Measurements from ENCODE around the gene DIDO1.
A peak's percentile ranks its signal among the peaks of the same experiment; 100 is the strongest.
"Not testable (repeated sequence)": the region's sequence is repeated elsewhere in the genome, so short reads cannot be mapped to it uniquely, and the experiment has no call there.

Gene DIDO1

GRCh38 chr20:62874964-62875344 lies 51.4 kb downstream of the DIDO1 start:
- H3K9ac ChIP-seq (ENCODE audit: low read length) = no peak overlapping the region
- H3K27me3 ChIP-seq (ENCODE audit: control insufficient read depth, insufficient read depth, low read length) = peaks cover 10% of the 10 kb centered on the region
- H3K9me3 ChIP-seq (ENCODE audit: control insufficient read depth, low read depth, low read length) = no peaks in the 10 kb centered on the region
- H3K4me3 ChIP-seq (ENCODE audit: low read length) = no peak overlapping the region
- no peak overlapping the region for H3K27ac ChIP-seq (ENCODE audit: low read length)
- peaks cover 5% of the 10 kb centered on the region for H3K4me1 ChIP-seq (ENCODE audit: control insufficient read depth, low read depth, low read length)
- H3K36me3 ChIP-seq (ENCODE audit: control insufficient read depth, low read depth, low read length) = no peaks in the 10 kb centered on the region

DNA sequence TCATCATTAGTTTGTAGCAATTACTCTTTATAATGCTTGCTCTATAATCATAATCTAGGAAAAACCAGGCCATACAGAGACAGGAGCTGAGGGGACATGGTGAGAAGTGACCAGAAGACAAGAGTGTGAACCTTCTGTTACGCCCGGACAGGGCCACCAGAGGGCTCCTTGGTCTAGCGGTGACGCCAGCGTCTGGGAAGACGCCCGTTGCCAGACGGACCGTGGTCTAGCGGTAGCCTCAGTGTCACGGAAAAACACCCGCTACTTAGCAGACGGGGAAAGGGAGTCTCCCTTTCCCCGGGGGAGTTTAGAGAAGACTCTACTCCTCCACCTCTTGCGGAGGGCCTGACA lies 52.6 kb downstream of the DIDO1 start:
- not testable (repeated sequence) for H3K4me3 ChIP-seq (ENCODE audit: low read length); H3K9ac ChIP-seq (ENCODE audit: low read length); H3K27ac ChIP-seq (ENCODE audit: low read length); H3K9me3 ChIP-seq (ENCODE audit: control insufficient read depth, low read depth, low read length); H3K4me1 ChIP-seq (ENCODE audit: control insufficient read depth, low read depth, low read length); H3K27me3 ChIP-seq (ENCODE audit: control insufficient read depth, insufficient read depth, low read length); H3K36me3 ChIP-seq (ENCODE audit: control insufficient read depth, low read depth, low read length)

DNA sequence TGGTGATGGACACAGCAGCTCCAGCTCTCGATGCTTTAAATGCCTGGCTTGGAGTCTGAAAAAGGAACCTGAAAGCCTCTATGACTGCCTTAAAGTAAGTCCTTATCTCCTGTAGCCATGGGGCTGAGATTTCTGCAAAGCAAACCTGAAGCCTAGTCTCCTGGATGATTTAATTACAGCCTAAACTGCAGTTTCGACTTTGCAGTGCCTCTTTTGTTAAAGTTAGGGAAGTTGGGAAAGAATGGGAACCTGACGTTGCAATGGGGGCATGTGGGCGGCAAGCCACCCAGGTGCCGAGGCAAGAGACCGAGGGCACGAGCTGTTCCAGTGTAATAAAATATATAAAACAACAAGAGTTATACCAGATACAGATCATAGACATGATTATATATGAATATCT lies 53.0 kb downstream of the DIDO1 start:
- H3K9ac ChIP-seq (ENCODE audit: low read length) = no peak overlapping the region
- no peak overlapping the region for H3K4me3 ChIP-seq (ENCODE audit: low read length)
- H3K27me3 ChIP-seq (ENCODE audit: control insufficient read depth, insufficient read depth, low read length) = no peaks in the 10 kb centered on the region
- H3K36me3 ChIP-seq (ENCODE audit: control insufficient read depth, low read depth, low read length) = no peaks in the 10 kb centered on the region
- no peak overlapping the region for H3K27ac ChIP-seq (ENCODE audit: low read length)
- H3K9me3 ChIP-seq (ENCODE audit: control insufficient read depth, low read depth, low read length) = no peaks in the 10 kb centered on the region
- H3K4me1 ChIP-seq (ENCODE audit: control insufficient read depth, low read depth, low read length) = peaks cover 2% of the 10 kb centered on the region

- Histone ChIP-seq H3K9ac (ENCODE audit: low read length) (no peak overlapping the region), H3K9me3 (ENCODE audit: control insufficient read depth, low read depth, low read length) (no peaks in the 10 kb centered on the region), H3K27me3 (ENCODE audit: control insufficient read depth, insufficient read depth, low read length) (no peaks in the 10 kb centered on the region), H3K36me3 (ENCODE audit: control insufficient read depth, low read depth, low read length) (no peaks in the 10 kb centered on the region), H3K4me3 (ENCODE audit: low read length) (no peak overlapping the region), H3K4me1 (ENCODE audit: control insufficient read depth, low read depth, low read length) (no peaks in the 10 kb centered on the region), H3K27ac (ENCODE audit: low read length) (no peak overlapping the region)
These were observed 53.4 kb downstream of the DIDO1 start for GRCh38 chr20:62872862-62873261.

DNA sequence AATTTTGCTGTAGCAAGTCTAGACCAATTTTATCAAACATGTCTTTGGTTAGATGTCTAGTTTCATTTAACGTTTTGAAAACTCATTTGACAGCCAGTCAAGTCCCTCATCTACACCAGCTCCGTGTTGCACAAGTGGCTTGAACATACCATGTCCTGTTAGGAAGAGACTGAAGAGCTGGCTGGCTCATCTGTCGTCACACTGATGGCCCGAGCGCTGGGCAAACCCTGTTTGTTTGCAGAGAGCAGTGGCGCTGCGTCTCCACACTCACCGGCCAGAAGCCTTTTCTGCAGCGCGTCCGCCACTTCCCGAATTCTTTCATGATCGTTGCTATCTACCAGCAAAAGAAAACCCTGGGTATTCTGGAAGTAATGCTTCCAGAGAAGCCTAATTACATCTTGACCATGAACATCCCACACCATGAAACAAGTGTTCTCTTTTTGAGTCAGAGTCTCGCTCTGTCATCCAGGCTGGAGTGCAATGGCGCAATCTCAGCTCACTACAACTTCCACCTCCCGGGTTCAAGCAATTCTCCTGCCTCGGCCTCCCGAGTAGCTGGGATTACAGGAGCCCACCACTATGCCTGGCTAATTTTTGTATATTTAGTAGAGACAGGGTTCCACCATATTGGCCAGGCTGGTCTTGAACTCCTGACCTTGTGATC lies 54.0 kb downstream of the DIDO1 start:
- Histone ChIP-seq H3K9me3 (ENCODE audit: control insufficient read depth, low read depth, low read length) (no peaks in the 10 kb centered on the region), H3K27ac (ENCODE audit: low read length) (no peak overlapping the region), H3K36me3 (ENCODE audit: control insufficient read depth, low read depth, low read length) (no peaks in the 10 kb centered on the region), H3K9ac (ENCODE audit: low read length) (no peak overlapping the region), H3K4me3 (ENCODE audit: low read length) (no peak overlapping the region), H3K27me3 (ENCODE audit: control insufficient read depth, insufficient read depth, low read length) (no peaks in the 10 kb centered on the region), H3K4me1 (ENCODE audit: control insufficient read depth, low read depth, low read length) (no peaks in the 10 kb centered on the region)

- Histone ChIP-seq H3K27me3 (ENCODE audit: control insufficient read depth, insufficient read depth, low read length) (peaks cover 9% of the 10 kb centered on the region), H3K36me3 (ENCODE audit: control insufficient read depth, low read depth, low read length) (no peaks in the 10 kb centered on the region), H3K9ac (ENCODE audit: low read length) (no peak overlapping the region), H3K27ac (ENCODE audit: low read length) (no peak overlapping the region), H3K4me1 (ENCODE audit: control insufficient read depth, low read depth, low read length) (peaks cover 14% of the 10 kb centered on the region), H3K4me3 (ENCODE audit: low read length) (no peak overlapping the region), H3K9me3 (ENCODE audit: control insufficient read depth, low read depth, low read length) (no peaks in the 10 kb centered on the region)
These were observed 62.1 kb downstream of the DIDO1 start for GRCh38 chr20:62864207-62864606.

- H3K27me3 ChIP-seq (ENCODE audit: control insufficient read depth, insufficient read depth, low read length) = peaks cover 9% of the 10 kb centered on the region
- peaks cover 4% of the 10 kb centered on the region for H3K36me3 ChIP-seq (ENCODE audit: control insufficient read depth, low read depth, low read length)
- H3K9ac ChIP-seq (ENCODE audit: low read length) = no peak within 1 kb of the TSS
- peak within 1 kb of the TSS; percentile 39 for H3K4me3 ChIP-seq (ENCODE audit: low read length)
- H3K9me3 ChIP-seq (ENCODE audit: control insufficient read depth, low read depth, low read length) = no peaks in the 10 kb centered on the region
- H3K27ac ChIP-seq (ENCODE audit: low read length) = no peak within 1 kb of the TSS
- peaks cover 14% of the 10 kb centered on the region for H3K4me1 ChIP-seq (ENCODE audit: control insufficient read depth, low read depth, low read length)
These were observed 64.5 kb downstream of the DIDO1 start, which contains the start of gene TCFL5 for GRCh38 chr20:62861726-62862336. TSS of gene TCFL5 (minus strand) at chr20:62861822. CDS start at chr20:62861670, 152 bp downstream.

DNA sequence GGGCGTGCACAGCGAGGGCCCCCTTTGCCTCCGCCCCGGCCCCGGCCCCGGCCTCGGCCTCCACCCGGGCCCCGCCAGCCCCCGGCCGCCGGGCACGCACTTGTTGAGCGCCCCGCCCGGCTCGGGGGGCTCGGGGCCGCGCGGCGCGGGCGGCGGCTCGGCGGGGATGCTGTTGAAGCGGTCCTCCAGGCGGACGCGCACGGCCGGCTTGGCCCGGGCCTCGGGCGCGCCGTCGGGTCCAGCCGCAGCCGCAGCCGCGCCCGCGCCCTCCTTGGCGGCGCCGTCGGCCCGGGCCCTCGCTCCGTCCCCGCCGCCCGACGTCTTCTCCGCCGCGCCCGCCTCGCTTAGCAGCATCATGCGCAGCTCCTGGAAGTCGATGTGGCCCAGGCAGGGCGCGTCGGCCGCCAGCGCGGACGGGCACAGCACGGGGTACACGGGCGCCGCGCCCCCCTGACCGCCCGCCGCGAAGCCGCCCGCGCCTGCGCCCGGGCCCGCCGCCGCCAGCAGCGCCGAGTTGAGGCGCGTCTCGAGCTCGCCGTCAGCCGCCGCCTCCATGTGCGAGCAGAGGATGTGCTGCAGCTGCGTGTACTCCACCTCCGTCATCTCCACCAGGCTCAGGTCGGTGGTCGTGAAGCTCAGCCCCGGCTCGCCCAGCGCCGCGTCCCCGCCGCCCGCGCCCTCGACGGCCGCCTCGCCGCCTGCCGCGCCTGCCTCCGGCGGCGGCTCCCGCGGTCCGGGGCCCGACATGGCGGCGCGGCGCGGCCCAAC lies 65.2 kb downstream of the DIDO1 start:
- no peaks in the 10 kb centered on the region for H3K9me3 ChIP-seq (ENCODE audit: control insufficient read depth, low read depth, low read length)
- no peak overlapping the region for H3K27ac ChIP-seq (ENCODE audit: low read length)
- H3K27me3 ChIP-seq (ENCODE audit: control insufficient read depth, insufficient read depth, low read length) = peaks cover 9% of the 10 kb centered on the region
- peaks cover 6% of the 10 kb centered on the region for H3K36me3 ChIP-seq (ENCODE audit: control insufficient read depth, low read depth, low read length)
- H3K4me1 ChIP-seq (ENCODE audit: control insufficient read depth, low read depth, low read length) = peaks cover 14% of the 10 kb centered on the region
- peak overlapping the region; percentile 34 for H3K4me3 ChIP-seq (ENCODE audit: low read length)
- no peak overlapping the region for H3K9ac ChIP-seq (ENCODE audit: low read length)

DNA sequence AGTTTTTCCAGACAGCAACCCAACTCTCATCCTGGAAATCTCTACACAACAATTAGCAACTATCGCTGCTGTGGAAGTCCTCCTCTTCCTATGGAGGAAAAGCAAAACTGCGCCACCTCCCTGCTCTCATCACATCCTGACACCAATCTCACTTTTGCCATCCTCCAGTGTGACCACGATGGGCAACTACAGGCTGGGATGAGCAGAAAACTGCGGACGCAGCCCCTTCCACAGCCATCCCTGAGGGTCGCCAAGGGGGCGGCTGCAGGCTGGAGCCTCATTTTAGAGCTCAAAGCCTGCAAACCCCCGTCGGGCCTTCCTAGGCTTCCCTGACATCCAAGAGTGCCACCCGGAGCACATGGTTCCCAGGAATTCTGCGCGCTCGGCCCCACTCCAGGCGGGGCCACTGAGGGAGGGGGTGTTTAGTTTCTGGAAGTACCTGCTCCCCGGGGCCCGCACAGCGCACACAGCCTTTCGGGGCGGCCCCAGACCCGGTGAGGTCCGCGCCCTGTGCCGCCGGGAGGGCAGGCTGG lies 65.8 kb downstream of the DIDO1 start:
- H3K27ac ChIP-seq (ENCODE audit: low read length) = no peak overlapping the region
- no peak overlapping the region for H3K9ac ChIP-seq (ENCODE audit: low read length)
- no peaks in the 10 kb centered on the region for H3K9me3 ChIP-seq (ENCODE audit: control insufficient read depth, low read depth, low read length)
- peak overlapping the region; percentile 34 for H3K4me3 ChIP-seq (ENCODE audit: low read length)
- H3K4me1 ChIP-seq (ENCODE audit: control insufficient read depth, low read depth, low read length) = peaks cover 14% of the 10 kb centered on the region
- H3K27me3 ChIP-seq (ENCODE audit: control insufficient read depth, insufficient read depth, low read length) = peaks cover 9% of the 10 kb centered on the region
- peaks cover 6% of the 10 kb centered on the region for H3K36me3 ChIP-seq (ENCODE audit: control insufficient read depth, low read depth, low read length)

- H3K9me3 ChIP-seq (ENCODE audit: control insufficient read depth, low read depth, low read length) = no peaks in the 10 kb centered on the region
- peaks cover 12% of the 10 kb centered on the region for H3K36me3 ChIP-seq (ENCODE audit: control insufficient read depth, low read depth, low read length)
- H3K27ac ChIP-seq (ENCODE audit: low read length) = no peak overlapping the region
- H3K4me1 ChIP-seq (ENCODE audit: control insufficient read depth, low read depth, low read length) = peaks cover 14% of the 10 kb centered on the region
- peaks cover 9% of the 10 kb centered on the region for H3K27me3 ChIP-seq (ENCODE audit: control insufficient read depth, insufficient read depth, low read length)
- H3K9ac ChIP-seq (ENCODE audit: low read length) = no peak overlapping the region
- peak overlapping the region; percentile 34 for H3K4me3 ChIP-seq (ENCODE audit: low read length)
These were observed 66.6 kb downstream of the DIDO1 start for GRCh38 chr20:62859721-62860120.

DNA sequence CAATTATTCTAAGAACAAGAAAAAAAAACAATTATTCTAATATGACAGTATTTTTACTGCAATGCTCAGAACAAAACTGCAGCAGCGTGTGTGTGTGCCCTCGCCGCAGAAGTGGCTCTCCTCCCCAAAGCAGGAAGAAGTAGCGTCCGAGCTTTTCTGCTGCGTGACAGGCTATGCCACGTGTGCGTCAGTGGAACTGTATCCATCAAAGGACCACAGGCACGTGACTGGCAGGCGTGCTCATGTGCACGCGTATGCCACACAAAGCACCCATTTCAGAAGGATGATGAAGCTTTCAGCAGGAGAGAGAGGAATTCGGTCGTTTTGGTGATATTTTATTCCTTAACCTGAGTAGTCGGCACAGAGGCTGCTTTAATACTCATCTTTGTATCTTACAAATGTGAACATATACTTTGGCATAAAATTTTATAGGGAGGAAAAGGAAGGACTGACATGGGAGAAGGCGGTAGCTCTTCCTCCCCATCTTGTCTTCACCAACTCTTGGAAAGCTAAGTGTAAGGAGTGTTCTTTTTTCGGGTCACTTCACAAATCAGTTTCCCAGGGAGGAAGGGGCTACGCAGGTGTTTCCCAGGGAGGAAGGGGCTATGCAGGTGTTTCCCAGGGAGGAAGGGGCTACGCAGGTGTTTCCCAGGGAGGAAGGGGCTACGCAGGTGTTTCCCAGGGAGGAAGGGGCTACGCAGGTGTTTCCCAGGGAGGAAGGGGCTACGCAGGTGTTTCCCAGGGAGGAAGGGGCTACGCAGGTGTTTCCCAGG lies 68.1 kb downstream of the DIDO1 start:
- no peak overlapping the region for H3K9ac ChIP-seq (ENCODE audit: low read length)
- H3K36me3 ChIP-seq (ENCODE audit: control insufficient read depth, low read depth, low read length) = peaks cover 24% of the 10 kb centered on the region
- peaks cover 9% of the 10 kb centered on the region for H3K27me3 ChIP-seq (ENCODE audit: control insufficient read depth, insufficient read depth, low read length)
- no peaks in the 10 kb centered on the region for H3K9me3 ChIP-seq (ENCODE audit: control insufficient read depth, low read depth, low read length)
- H3K4me1 ChIP-seq (ENCODE audit: control insufficient read depth, low read depth, low read length) = peaks cover 14% of the 10 kb centered on the region
- no peak overlapping the region for H3K4me3 ChIP-seq (ENCODE audit: low read length)
- H3K27ac ChIP-seq (ENCODE audit: low read length) = no peak overlapping the region

All from iPS-18a (cell line).